Upper lobe of right lung (tissue), 1 donor: ENCODE results near the gene CACNA1A. TPM values are rescaled to one million over a fixed set of nuclear protein-coding genes. Genes with fewer than 3 reads are reported as not detected.

ENCODE experiments used
- ATAC-seq: fragments of 200-7000 bp; cut with Tn5 transposase; one replicate; pipeline ENCODE4 v1.9.1; 2020; ENCODE audit warnings: mild to moderate bottlenecking, moderate library complexity
- DNase-seq: peaks from one replicate; pipeline ENCODE4 v3.0.0-alpha.2; 2020
- H3K27ac ChIP-seq: fragments of 200-600 bp; one replicate; pipeline ENCODE4 v1.8.0; 2022
- H3K27me3 ChIP-seq: fragments of 200-600 bp; one replicate; pipeline ENCODE4 v1.8.0; 2022; ENCODE audit warnings: mild to moderate bottlenecking
- H3K36me3 ChIP-seq: fragments of 200-600 bp; one replicate; pipeline ENCODE4 v1.8.0; 2022
- H3K4me1 ChIP-seq: fragments of 200-600 bp; one replicate; pipeline ENCODE4 v1.8.0; 2022
- H3K4me3 ChIP-seq: fragments of 200-600 bp; one replicate; pipeline ENCODE4 v1.8.0; 2022; ENCODE audit warnings: mild to moderate bottlenecking
- H3K9me3 ChIP-seq: fragments of 200-600 bp; one replicate; pipeline ENCODE4 v1.8.0; 2022
- intact Hi-C: fragments of 100-400 bp; cut with DNase I; formaldehyde crosslinking; loops from one replicate; pipeline ENCODE4 v1.11.0; 2022
- total RNA-seq: library from RNA; stranded (reverse); fragmentation: NEBNext Ultra II Directional; extraction: Animal tissue kit (Norgen Biotek cat#: 25700); gene quantifications from one replicate; pipeline ENCODE4 v1.2.1, GENCODE V29; 2021
- TF ChIP-seq, protein P1 (sequence below): fragments of 200-600 bp; IDR thresholded peaks from one replicate; pipeline ENCODE4 v1.8.0; 2022; ENCODE audit warnings: antibody characterized with exemption
- donor health status: DM: no; HTN: yes; CAD: no; lungs with severe emphysema.

The CACNA1A gene
- total RNA-seq, 1 donor from 2014 or later, result 0.26 TPM

DNA sequence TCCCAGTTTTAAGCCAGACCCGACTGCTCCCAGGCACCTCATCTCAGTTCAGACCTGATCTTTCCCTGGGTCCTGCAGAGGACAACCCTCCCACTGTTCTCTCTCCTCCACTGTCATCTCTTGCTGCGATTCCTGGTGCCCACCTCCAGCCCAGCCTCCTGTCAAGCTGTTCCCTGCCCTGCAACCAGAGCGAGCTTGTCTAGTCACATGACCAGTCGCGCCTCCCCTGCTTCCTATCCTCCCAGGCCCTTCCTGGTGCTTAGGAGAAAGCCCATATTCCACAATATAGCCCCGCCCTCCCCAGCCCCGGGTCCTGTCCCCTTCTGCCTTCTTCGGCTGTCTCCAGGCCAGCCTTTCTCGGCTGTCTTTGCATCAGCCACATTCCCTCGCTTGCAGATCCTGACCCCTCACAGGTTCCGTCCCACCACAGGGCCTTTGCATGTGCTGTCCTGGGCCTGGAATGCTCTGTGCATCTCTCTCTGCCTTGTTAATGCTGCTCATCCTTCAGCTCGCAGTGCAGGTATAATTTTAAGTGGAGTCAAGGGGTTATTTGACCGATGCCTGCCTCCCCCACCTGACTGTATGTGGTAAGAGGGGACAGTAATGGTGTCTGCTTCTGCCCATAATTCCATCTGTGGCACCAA is 267.3 kb downstream of the CACNA1A start:
- intact Hi-C loops, result no loop called here
- Histone ChIP-seq H3K4me1 (peaks cover 6% of the 10 kb centered on the region), H3K4me3 (no peak overlapping the region), H3K9me3 (no peaks in the 10 kb centered on the region), H3K36me3 (no peaks in the 10 kb centered on the region), H3K27ac (no peak overlapping the region), H3K27me3 (no peaks in the 10 kb centered on the region)
- DNase-seq (no peak), ATAC-seq (no peak)
- TF ChIP-seq, protein P1, sequence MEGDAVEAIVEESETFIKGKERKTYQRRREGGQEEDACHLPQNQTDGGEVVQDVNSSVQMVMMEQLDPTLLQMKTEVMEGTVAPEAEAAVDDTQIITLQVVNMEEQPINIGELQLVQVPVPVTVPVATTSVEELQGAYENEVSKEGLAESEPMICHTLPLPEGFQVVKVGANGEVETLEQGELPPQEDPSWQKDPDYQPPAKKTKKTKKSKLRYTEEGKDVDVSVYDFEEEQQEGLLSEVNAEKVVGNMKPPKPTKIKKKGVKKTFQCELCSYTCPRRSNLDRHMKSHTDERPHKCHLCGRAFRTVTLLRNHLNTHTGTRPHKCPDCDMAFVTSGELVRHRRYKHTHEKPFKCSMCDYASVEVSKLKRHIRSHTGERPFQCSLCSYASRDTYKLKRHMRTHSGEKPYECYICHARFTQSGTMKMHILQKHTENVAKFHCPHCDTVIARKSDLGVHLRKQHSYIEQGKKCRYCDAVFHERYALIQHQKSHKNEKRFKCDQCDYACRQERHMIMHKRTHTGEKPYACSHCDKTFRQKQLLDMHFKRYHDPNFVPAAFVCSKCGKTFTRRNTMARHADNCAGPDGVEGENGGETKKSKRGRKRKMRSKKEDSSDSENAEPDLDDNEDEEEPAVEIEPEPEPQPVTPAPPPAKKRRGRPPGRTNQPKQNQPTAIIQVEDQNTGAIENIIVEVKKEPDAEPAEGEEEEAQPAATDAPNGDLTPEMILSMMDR, result no peak

DNA sequence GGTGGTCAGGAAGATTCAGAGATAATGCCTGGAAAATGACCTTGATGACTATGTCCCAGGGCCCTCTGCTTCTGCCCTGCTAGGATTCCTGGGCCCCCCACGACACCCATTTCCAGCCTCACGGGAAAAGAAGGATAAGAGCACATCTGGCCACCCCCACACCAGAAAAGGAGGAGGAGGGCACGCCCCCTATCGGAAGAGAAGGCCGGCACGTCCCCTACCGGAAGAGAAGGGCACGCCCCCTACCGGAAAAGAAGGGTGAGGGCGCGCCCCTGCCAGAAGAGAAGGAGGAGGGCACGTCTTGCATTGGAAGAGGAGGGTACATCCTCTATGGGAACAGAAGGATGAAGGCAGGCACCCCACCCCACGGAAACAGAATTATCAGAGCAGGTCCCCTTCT is 271.8 kb downstream of the CACNA1A start:
- Histone ChIP-seq H3K36me3 (no peaks in the 10 kb centered on the region), H3K4me3 (no peak overlapping the region), H3K27me3 (no peaks in the 10 kb centered on the region), H3K4me1 (peaks cover 6% of the 10 kb centered on the region), H3K9me3 (no peaks in the 10 kb centered on the region), H3K27ac (no peak overlapping the region)
- ATAC-seq, result peak; percentile 85
- peak; percentile 77 for DNase-seq
- TF ChIP-seq, protein P1, result peak; percentile 43
- intact Hi-C loops, result no loop called here

DNA sequence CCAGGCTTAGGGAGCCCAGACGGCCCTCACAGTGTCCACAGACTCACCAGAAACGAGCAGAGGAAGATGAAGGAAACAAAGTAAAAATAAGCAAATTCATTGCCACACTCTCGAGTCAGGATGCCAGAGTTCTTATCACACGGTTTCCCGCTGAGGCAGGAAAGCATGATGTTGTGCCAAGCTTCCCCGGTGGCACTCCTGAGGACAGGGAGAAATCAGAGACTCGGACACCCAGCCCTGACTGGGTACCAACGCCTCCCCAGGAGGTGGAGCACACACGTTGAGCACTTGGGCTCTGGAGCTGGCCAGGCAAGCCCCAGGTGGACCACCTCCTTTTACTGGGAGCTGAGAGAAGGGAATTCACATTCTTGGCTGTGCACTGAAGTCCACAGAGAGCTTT is 274.6 kb downstream of the CACNA1A start:
- no peak overlapping the region for H3K4me3 ChIP-seq
- H3K4me1 ChIP-seq, result peaks cover 6% of the 10 kb centered on the region
- ATAC-seq (no peak), DNase-seq (no peak)
- intact Hi-C loops, result no loop called here
- no peaks in the 10 kb centered on the region for H3K9me3 ChIP-seq
- no peak overlapping the region for H3K27ac ChIP-seq
- no peaks in the 10 kb centered on the region for H3K36me3 ChIP-seq
- no peaks in the 10 kb centered on the region for H3K27me3 ChIP-seq
- TF ChIP-seq, protein P1, result no peak

DNA sequence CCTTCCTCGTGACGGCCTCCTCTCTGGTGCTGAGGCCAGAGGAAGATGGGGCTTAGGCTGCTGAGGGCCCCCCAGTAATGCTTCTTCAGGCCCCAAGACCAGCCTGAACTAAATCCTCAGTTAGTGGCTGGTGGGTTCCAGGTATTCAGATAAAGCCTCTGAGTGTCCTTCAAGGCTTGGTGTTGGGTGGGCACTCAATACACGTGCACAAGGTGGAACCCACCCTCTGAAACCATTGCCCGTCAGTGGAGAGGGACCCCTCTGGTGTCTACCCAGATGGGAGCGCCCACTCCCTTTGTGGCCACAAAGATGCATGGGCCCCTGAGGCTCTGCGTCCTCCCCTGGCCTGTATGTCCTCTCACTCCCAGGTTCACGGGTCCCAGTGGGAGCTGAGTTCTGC is 277.0 kb downstream of the CACNA1A start:
- no peak overlapping the region for H3K27ac ChIP-seq
- H3K9me3 ChIP-seq, result no peaks in the 10 kb centered on the region
- H3K36me3 ChIP-seq, result no peaks in the 10 kb centered on the region
- TF ChIP-seq, protein P1, result no peak
- no peak for ATAC-seq
- DNase-seq, result no peak
- intact Hi-C loops, result no loop called here
- H3K27me3 ChIP-seq, result no peaks in the 10 kb centered on the region
- no peak overlapping the region for H3K4me3 ChIP-seq
- H3K4me1 ChIP-seq, result peaks cover under 1% of the 10 kb centered on the region

DNA sequence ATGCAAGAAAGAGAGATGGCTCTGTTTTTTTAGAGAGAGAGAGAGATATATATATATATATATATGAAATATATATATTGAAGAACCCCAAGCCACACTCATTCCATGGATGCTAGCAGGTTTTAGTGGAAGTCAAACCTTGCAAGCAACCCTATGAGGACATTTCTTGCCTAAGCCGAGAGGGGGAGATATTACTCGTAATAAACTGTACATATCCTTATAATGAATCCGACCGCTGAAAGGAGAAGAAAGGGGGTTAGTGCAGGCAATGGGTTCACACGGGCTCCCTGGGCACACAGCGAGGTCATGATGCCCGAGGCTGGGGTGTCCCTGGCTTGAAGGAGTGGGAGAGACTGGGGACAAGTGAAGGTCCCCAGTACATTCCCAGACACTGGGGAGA is 277.7 kb downstream of the CACNA1A start:
- ATAC-seq (no peak), DNase-seq (no peak)
- TF ChIP-seq, protein P1, result no peak
- no peak overlapping the region for H3K27ac ChIP-seq
- intact Hi-C loops, result no loop called here
- H3K4me3 ChIP-seq, result no peak overlapping the region
- H3K27me3 ChIP-seq, result no peaks in the 10 kb centered on the region
- no peaks in the 10 kb centered on the region for H3K4me1 ChIP-seq
- no peaks in the 10 kb centered on the region for H3K36me3 ChIP-seq
- no peaks in the 10 kb centered on the region for H3K9me3 ChIP-seq

DNA sequence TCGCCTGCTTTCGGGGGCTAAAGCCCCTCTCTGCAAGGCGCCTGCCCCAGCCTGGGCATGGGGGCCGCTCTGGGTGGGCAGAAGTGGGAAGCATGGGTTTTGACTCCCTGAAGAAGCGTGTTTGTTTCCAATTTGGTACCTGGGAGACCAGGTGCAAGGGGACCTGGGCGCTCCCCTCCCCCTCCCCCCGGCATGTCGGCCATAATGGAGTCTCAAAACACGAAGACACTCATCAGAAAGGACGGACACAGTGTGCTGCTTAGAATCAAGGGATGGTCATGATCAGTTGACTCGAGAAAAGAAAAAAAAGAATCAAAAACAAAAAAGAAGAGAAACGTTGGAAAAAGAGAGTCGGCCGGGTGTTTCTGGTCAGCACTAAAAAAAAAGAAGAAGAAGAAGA is 279.3 kb downstream of the CACNA1A start:
- Histone ChIP-seq H3K9me3 (no peaks in the 10 kb centered on the region), H3K4me3 (no peak overlapping the region), H3K27ac (no peak overlapping the region), H3K4me1 (no peaks in the 10 kb centered on the region), H3K36me3 (no peaks in the 10 kb centered on the region), H3K27me3 (no peaks in the 10 kb centered on the region)
- no peak for DNase-seq
- TF ChIP-seq, protein P1, result no peak
- intact Hi-C loops, result no loop called here
- no peak for ATAC-seq
